ENCODE results near the gene KERA. TPM values are rescaled to one million over a fixed set of nuclear protein-coding genes. Genes with fewer than 3 reads are reported as not detected.

KERA gene
- total RNA-seq, 1 donor from 2014 or later, result not detected

DNA sequence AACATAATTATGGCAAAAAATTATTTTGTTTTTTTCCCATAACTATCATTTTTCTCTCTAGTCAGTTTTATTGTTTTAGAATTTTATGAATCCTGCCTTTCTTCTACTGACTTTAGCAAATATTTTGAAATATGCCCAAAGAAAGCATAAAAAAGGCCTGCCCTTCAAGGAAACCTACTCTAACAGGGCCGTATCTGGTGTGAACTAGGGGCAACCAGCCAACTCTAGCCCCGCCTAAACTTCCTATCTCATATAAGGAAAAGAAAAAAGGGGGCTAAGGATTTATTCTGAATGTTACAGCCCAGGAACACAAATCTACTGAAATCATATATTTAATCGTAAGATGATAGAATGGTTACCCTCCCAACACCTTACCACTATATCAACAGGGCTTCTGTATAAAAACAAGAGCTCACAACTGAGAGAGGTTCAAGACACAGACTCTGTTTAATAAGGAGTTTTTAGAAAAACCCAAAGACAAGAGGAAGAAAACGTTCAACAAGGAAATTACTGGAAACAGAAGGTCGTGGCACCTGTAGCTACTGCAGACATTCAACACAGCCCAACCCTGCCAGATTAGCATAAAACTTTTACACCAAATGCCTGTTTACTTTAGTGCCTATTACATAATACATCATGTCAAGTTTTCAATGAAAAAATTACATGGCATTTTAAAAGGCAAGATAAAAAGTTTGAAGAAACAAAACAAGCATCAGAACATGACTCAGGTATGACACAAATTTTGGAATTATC, 40.1 kb downstream of the KERA start:
- DNase-seq (ENCODE audit: low spot score), result no peak

DNA sequence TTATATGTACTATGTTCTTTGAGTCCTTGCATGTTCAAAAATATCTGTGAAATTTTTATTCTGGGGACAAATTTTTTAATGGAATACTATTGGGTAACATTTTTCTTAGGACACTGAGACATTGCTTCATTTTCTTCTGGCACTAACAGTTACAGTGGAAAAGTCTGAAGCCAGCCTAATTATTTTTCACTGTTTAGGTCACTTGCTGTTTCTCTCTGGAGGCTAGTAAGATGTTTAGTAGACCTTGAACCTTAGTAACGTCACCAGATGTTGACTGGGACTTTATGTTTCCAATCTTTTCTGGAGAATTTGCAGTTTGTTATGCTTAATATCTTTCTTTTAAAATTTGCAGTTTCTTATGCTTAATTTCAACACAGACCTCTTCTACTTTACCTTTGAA, 40.8 kb downstream of the KERA start:
- no peak for DNase-seq (ENCODE audit: low spot score)

- DNase-seq (ENCODE audit: low spot score), result no peak
These were observed 48.4 kb downstream of the KERA start for GRCh38 chr12:91009319-91009950.

DNA sequence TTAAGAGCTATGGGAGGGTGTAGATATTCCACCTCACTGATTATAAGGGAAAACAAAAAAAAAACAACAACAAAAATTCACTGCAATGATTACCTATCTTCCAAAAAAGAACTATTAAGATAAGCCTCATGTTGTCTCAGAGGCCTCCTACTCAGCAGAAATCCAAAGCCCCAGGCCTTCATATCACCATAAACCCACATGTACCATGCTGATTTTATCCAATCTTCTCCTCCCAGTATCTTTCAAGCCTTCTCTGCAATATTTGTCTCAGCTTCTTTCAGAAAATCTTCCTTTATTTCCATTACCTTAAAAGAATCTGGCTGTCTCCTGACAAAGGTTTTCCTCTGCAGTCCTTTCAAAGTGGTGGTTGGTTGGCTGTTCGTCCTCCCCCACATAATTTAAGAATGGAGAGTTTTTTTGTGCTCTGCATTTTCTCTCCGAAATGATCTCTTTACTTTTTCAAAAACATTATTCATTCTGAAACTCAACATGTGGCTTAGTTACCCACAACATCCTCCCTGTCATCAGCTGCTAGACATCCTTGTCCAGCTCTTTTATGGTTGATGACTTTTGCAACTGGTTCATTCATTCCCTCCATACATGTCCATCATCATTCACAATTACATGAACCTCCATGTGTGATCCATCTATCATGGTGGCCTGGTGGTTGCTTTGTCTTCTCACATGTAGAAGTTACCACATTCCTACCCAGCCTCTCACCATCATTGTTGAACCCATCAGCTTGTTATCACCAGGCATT, 50.1 kb downstream of the KERA start:
- DNase-seq (ENCODE audit: low spot score), result no peak

GRCh38 chr12:91004872-91005271, 53.0 kb downstream of the KERA start, which contains the start of gene EPYC:
TSS of gene EPYC (minus strand) at chr12:91004972. CDS start at chr12:91002565, 2,407 bp downstream.
- DNase-seq (ENCODE audit: low spot score), result no peak

DNA sequence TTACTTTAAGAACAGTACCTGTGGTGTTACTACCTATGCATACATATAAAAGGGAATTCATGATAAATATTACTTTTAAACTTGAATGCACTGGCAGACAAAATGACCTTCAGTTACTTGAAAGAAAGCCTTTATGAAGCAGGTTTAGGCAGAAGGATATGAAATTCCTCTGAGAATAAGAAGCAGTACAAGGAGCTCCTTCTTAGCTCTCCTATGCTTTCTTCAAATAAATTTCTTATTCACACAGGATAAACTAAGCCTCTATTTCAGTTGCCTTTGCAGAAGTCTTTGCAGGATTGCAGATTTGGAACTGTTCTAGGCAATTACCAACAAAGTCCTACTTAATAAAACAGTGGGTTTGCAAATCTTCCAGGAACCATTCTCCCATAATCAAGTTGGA, 54.1 kb downstream of the KERA start:
- no peak for DNase-seq (ENCODE audit: low spot score)

GRCh38 chr12:91001306-91001705, 56.5 kb downstream of the KERA start:
- DNase-seq (ENCODE audit: low spot score), result no peak

Other genes with a start within 250 kb of the KERA start
- not detected for gene CCER1, start 102.8 kb downstream of the KERA start, total RNA-seq
- not detected for gene EPYC, start 53.1 kb downstream of the KERA start, total RNA-seq
- 170 TPM for gene LUM, start 53.5 kb upstream of the KERA start, total RNA-seq
- gene DCN, start 124.8 kb upstream of the KERA start, total RNA-seq, result 1,241 TPM